Astrocyte (in vitro differentiated cells and primary cell): ENCODE measurements around the gene NCAPD2. TPM values are rescaled to one million over a fixed set of nuclear protein-coding genes. Genes with fewer than 3 reads are reported as not detected.
A peak's percentile ranks its signal among the peaks of the same experiment; 100 is the strongest.
"Not testable (repeated sequence)": the region's sequence is repeated elsewhere in the genome, so short reads cannot be mapped to it uniquely, and the experiment has no call there.

ENCODE experiments used
- DNase-seq: peaks from one replicate; pipeline ENCODE4 v3.0.0-alpha.2; 2010; ENCODE audit warnings: low read depth
- FAIRE-seq: peaks from 2 replicates; lab custom pipeline; 2011; peaks lifted over from hg19 to GRCh38; lab: Jason Lieb, UNC
- H2AFZ ChIP-seq: 2 replicates; pipeline ENCODE4 v1.6.0; 2012; ENCODE audit warnings: low read depth, low read length, inconsistent platforms
- H3K27ac ChIP-seq: 2 replicates; pipeline ENCODE4 v1.5.1; 2011; ENCODE audit warnings: low read depth, low read length, inconsistent platforms
- H3K27me3 ChIP-seq: 2 replicates; pipeline ENCODE4 v1.6.0; 2011; ENCODE audit warnings: low read length, inconsistent platforms; ENCODE audit not compliant: insufficient read depth
- H3K36me3 ChIP-seq: 2 replicates; pipeline ENCODE4 v1.5.1; 2011; ENCODE audit warnings: low read length, inconsistent platforms; ENCODE audit not compliant: insufficient read depth
- H3K4me1 ChIP-seq: 2 replicates; pipeline ENCODE4 v1.5.1; 2011; ENCODE audit warnings: low read length, inconsistent platforms; ENCODE audit not compliant: insufficient read depth
- H3K4me2 ChIP-seq: 2 replicates; pipeline ENCODE4 v1.6.0; 2012; ENCODE audit warnings: low read length, inconsistent platforms
- H3K4me3 ChIP-seq: 2 replicates; pipeline ENCODE4 v1.5.1; 2011; ENCODE audit warnings: low read depth, mild to moderate bottlenecking, low read length, inconsistent platforms; ENCODE audit not compliant: insufficient read depth
- H3K79me2 ChIP-seq: 2 replicates; pipeline ENCODE4 v1.6.0; 2012; ENCODE audit warnings: mild to moderate bottlenecking, low read length, inconsistent platforms; ENCODE audit not compliant: insufficient read depth
- H3K9ac ChIP-seq: 2 replicates; pipeline ENCODE4 v1.6.0; 2012; ENCODE audit warnings: mild to moderate bottlenecking, low read length, inconsistent platforms
- H3K9me3 ChIP-seq: 2 replicates; pipeline ENCODE4 v1.5.1; 2012; ENCODE audit warnings: low read depth, mild to moderate bottlenecking, low read length, inconsistent platforms; ENCODE audit not compliant: insufficient read depth
- H4K20me1 ChIP-seq: 2 replicates; pipeline ENCODE4 v1.6.0; 2012; ENCODE audit warnings: low read length, inconsistent platforms; ENCODE audit not compliant: insufficient read depth
- H3K27ac Mint-ChIP-seq: one replicate; pipeline ENCODE4 v1.8.0; 2021; ENCODE audit warnings: mild to moderate bottlenecking, mixed read lengths; ENCODE audit not compliant: unreplicated experiment
- H3K27me3 Mint-ChIP-seq: one replicate; pipeline ENCODE4 v1.8.0; 2021; ENCODE audit warnings: low read depth, mixed read lengths; ENCODE audit not compliant: unreplicated experiment
- H3K36me3 Mint-ChIP-seq: one replicate; pipeline ENCODE4 v1.8.0; 2021; ENCODE audit warnings: low read depth, mixed read lengths; ENCODE audit not compliant: unreplicated experiment
- H3K4me1 Mint-ChIP-seq: one replicate; pipeline ENCODE4 v1.8.0; 2021; ENCODE audit warnings: low read depth, mixed read lengths; ENCODE audit not compliant: unreplicated experiment
- H3K4me3 Mint-ChIP-seq: one replicate; pipeline ENCODE4 v1.8.0; 2021; ENCODE audit warnings: mild to moderate bottlenecking, moderate library complexity, mixed read lengths; ENCODE audit not compliant: unreplicated experiment
- H3K9me3 Mint-ChIP-seq: one replicate; pipeline ENCODE4 v1.8.0; 2021; ENCODE audit warnings: mild to moderate bottlenecking, mixed read lengths; ENCODE audit not compliant: unreplicated experiment
- EZH2 ChIP-seq: IDR thresholded peaks from 2 replicates; pipeline ENCODE4 v1.6.1; 2012; ENCODE audit warnings: mild to moderate bottlenecking, low read length, inconsistent platforms; ENCODE audit not compliant: insufficient read depth
- total RNA-seq: library from RNA; stranded (reverse); gene quantifications from 2 replicates; pipeline ENCODE4 v1.2.1, GENCODE V29; 2021
- TF ChIP-seq, protein P1 (sequence below): IDR thresholded peaks from 2 replicates; pipeline ENCODE4 v1.5.1; 2011; ENCODE audit warnings: low read depth, mild to moderate bottlenecking, inconsistent platforms, low read length, moderate library complexity; ENCODE audit not compliant: insufficient read depth

NCAPD2 gene
- total RNA-seq, 1 donor from 2014 or later, result 18.6 TPM

DNA sequence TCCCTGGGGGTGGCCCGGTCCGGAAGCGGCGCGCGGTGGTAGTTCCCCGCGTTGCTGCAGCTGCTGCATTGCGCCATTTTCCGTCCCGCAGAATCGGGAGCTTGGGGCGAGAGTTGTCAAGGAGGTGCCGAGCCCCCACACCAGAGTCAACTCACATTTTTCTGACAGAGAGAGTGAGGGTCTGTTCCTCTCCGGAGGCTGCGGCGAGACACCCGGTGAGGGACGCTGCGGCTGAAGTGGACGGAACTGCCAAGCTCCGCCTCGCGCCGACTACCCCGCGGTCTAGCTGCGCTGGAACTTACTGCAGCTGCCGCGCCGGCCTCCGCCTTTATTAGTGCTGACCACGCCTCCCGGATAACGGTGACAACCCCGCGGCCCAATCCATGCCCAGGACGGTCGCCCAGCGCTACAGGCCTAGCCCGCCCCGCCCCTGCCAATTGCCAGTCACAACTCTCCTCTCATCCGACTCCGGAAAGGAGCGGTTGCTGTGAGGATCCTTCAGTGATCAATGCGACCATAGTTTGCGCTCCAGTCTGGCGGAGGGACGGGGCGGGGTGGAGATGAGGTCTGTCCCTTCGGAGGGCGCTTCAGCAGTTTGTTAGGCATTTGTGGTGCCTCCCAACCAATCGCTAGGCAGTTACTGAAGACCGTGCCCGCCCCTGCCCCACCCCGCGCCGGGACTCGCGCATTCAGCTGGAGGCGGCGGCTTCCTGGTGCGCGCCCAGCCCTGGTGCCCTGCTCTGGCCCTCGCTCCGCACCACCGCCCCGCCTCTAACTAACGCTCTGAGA lies 23.3 kb upstream of the NCAPD2 start, which contains the start of gene VAMP1:
TSS of gene VAMP1 (minus strand) at position 303 of the 789 bp plus-strand sequence. CDS start at position 157, 146 bp downstream.
- H3K4me1 Mint-ChIP-seq, result peaks cover 20% of the 10 kb centered on the region
- H3K4me3 Mint-ChIP-seq, result peak within 1 kb of the TSS; percentile 94
- H3K9me3 Mint-ChIP-seq, result peaks cover 2% of the 10 kb centered on the region
- no peak for TF ChIP-seq EZH2
- TF ChIP-seq, protein P1, sequence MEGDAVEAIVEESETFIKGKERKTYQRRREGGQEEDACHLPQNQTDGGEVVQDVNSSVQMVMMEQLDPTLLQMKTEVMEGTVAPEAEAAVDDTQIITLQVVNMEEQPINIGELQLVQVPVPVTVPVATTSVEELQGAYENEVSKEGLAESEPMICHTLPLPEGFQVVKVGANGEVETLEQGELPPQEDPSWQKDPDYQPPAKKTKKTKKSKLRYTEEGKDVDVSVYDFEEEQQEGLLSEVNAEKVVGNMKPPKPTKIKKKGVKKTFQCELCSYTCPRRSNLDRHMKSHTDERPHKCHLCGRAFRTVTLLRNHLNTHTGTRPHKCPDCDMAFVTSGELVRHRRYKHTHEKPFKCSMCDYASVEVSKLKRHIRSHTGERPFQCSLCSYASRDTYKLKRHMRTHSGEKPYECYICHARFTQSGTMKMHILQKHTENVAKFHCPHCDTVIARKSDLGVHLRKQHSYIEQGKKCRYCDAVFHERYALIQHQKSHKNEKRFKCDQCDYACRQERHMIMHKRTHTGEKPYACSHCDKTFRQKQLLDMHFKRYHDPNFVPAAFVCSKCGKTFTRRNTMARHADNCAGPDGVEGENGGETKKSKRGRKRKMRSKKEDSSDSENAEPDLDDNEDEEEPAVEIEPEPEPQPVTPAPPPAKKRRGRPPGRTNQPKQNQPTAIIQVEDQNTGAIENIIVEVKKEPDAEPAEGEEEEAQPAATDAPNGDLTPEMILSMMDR, result no peak
- H3K27me3 Mint-ChIP-seq, result no peaks in the 10 kb centered on the region
- peak within 1 kb of the TSS; percentile 90 for H3K27ac Mint-ChIP-seq
- FAIRE-seq (no peak), DNase-seq (peak; percentile 96)
- H3K9ac ChIP-seq, result peak within 1 kb of the TSS; percentile 88
- H3K27ac ChIP-seq, result peak within 1 kb of the TSS; percentile 87
- peaks cover 31% of the 10 kb centered on the region for H4K20me1 ChIP-seq
- peaks cover 24% of the 10 kb centered on the region for H3K79me2 ChIP-seq
- H3K9me3 ChIP-seq, result no peaks in the 10 kb centered on the region
- H3K4me2 ChIP-seq, result peak within 1 kb of the TSS; percentile 86
- H2AFZ ChIP-seq, result peak within 1 kb of the TSS; percentile 94
- H3K4me1 ChIP-seq, result peaks cover 14% of the 10 kb centered on the region
- H3K4me3 ChIP-seq, result peak within 1 kb of the TSS; percentile 83
- peaks cover 9% of the 10 kb centered on the region for H3K36me3 Mint-ChIP-seq
- H3K36me3 ChIP-seq, result no peaks in the 10 kb centered on the region
- H3K27me3 ChIP-seq, result no peaks in the 10 kb centered on the region

DNA sequence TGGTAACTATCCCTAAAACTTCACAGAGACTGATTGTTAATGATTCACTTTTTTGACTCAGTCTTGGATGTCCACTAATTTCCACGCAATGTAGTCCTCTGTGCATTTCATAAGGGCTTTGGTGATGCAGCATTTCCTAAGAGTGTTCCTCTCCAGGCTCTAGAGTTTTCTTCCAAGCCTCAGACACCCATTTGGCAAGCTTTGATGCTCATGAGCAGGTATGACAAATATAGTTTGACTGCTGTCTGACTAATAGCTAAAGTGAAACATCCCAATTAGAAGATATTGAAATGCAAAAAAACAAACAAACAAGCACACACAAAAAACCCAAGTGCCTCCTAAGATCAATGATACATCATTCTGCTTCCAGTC lies 21.9 kb upstream of the NCAPD2 start:
- no peak overlapping the region for H3K4me2 ChIP-seq
- no peaks in the 10 kb centered on the region for H3K27me3 Mint-ChIP-seq
- no peaks in the 10 kb centered on the region for H3K27me3 ChIP-seq
- peaks cover 24% of the 10 kb centered on the region for H3K79me2 ChIP-seq
- no peaks in the 10 kb centered on the region for H3K36me3 ChIP-seq
- H3K36me3 Mint-ChIP-seq, result peaks cover 4% of the 10 kb centered on the region
- no peak overlapping the region for H2AFZ ChIP-seq
- H3K4me3 ChIP-seq, result no peak overlapping the region
- H3K9me3 Mint-ChIP-seq, result peaks cover 2% of the 10 kb centered on the region
- H4K20me1 ChIP-seq, result peaks cover 19% of the 10 kb centered on the region
- no peak for DNase-seq
- FAIRE-seq, result no peak
- no peak overlapping the region for H3K27ac Mint-ChIP-seq
- H3K27ac ChIP-seq, result no peak overlapping the region
- H3K4me1 ChIP-seq, result peaks cover 14% of the 10 kb centered on the region
- no peaks in the 10 kb centered on the region for H3K9me3 ChIP-seq
- peaks cover 30% of the 10 kb centered on the region for H3K4me1 Mint-ChIP-seq
- TF ChIP-seq, protein P1, result no peak
- TF ChIP-seq EZH2, result no peak
- peak overlapping the region; percentile 94 for H3K4me3 Mint-ChIP-seq
- H3K9ac ChIP-seq, result no peak overlapping the region

DNA sequence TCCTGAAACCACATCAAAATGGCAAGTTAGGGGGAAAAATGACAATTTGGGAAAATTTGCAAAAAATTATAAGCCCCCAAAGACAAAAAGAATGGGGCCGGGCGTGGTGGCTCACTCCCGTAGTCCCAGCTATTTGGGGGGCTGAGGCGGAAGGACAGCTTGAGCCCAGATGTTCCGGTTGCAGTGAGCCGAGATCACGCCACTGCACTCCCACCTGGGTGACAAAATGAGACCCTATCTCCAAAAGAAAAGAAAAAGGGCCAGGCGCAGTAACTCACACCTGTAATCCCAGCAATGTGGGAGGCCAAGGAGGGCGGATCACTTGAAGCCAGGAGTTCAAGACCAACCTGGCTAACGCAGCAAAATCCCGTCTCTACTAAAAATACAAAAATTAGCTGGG lies 21.4 kb upstream of the NCAPD2 start:
- peaks cover 24% of the 10 kb centered on the region for H3K79me2 ChIP-seq
- H3K36me3 ChIP-seq, result no peaks in the 10 kb centered on the region
- Mint-ChIP-seq H3K9me3 (peaks cover 2% of the 10 kb centered on the region), H3K4me3 (no peak overlapping the region), H3K36me3 (no peaks in the 10 kb centered on the region), H3K27me3 (no peaks in the 10 kb centered on the region), H3K4me1 (peaks cover 33% of the 10 kb centered on the region), H3K27ac (no peak overlapping the region)
- no peak overlapping the region for H3K27ac ChIP-seq
- no peaks in the 10 kb centered on the region for H3K9me3 ChIP-seq
- peaks cover 14% of the 10 kb centered on the region for H3K4me1 ChIP-seq
- H3K9ac ChIP-seq, result no peak overlapping the region
- no peak overlapping the region for H3K4me3 ChIP-seq
- no peak for TF ChIP-seq EZH2
- TF ChIP-seq, protein P1, result no peak
- H3K4me2 ChIP-seq, result no peak overlapping the region
- DNase-seq (no peak), FAIRE-seq (no peak)
- H3K27me3 ChIP-seq, result no peaks in the 10 kb centered on the region
- H2AFZ ChIP-seq, result no peak overlapping the region
- H4K20me1 ChIP-seq, result peaks cover 18% of the 10 kb centered on the region

DNA sequence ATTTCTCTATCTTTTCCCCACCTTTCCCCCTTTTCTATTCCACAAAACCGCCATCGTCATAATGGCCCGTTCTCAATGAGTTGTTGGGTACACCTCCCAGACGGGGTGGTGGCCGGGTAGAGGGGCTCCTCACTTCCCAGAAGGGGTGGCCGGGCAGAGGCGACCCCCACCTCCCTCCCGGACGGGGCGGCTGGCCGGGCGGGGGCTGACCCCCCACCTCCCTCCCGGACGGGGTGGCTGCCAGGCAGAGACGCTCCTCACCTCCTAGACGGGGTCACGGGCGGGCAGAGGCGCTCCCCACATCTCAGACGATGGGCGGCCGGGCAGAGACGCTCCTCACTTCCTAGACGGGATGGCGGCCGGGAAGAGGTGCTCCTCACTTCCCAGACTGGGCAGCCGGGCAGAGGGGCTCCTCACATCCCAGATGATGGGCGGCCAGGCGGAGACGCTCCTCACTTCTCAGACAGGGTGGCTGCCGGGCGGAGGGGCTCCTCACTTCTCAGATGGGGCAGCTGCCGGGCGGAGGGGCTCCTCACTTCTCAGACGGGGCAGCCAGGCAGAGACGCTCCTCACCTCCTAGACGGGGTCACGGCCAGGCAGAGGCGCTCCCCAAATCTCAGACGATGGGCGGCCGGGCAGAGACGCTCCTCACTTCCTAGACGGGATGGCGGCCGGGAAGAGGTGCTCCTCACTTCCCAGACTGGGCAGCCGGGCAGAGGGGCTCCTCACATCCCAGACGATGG lies 18.5 kb upstream of the NCAPD2 start:
- not testable (repeated sequence) for H3K9ac ChIP-seq, H3K4me2 ChIP-seq, DNase-seq, H3K9me3 Mint-ChIP-seq, H3K27me3 ChIP-seq, FAIRE-seq, H3K4me3 Mint-ChIP-seq, H4K20me1 ChIP-seq, H3K4me3 ChIP-seq, H3K4me1 ChIP-seq, H3K79me2 ChIP-seq, H3K9me3 ChIP-seq, H3K27ac ChIP-seq, H3K36me3 ChIP-seq, H3K27me3 Mint-ChIP-seq, H3K36me3 Mint-ChIP-seq, H2AFZ ChIP-seq
- peak overlapping the region; percentile 70 for H3K27ac Mint-ChIP-seq
- peaks cover 24% of the 10 kb centered on the region for H3K4me1 Mint-ChIP-seq
